HepG2 (cell line): ENCODE data around the gene POLR2H. TPM values are rescaled to one million over a fixed set of nuclear protein-coding genes. Genes with fewer than 3 reads are reported as not detected.
A peak's percentile ranks its signal among the peaks of the same experiment; 100 is the strongest.

Source experiments
- ASH2L ChIP-seq: fragments of 300-600, 200-600 bp; sonication (generic); IDR thresholded peaks from 2 replicates; pipeline ENCODE4 v1.7.0; 2017; ENCODE audit warnings: low read depth, mild to moderate bottlenecking, moderate library complexity, mixed read lengths, low read length; ENCODE audit not compliant: insufficient read length
- FOXO1 ChIP-seq: sonication (generic); formaldehyde crosslinking; IDR thresholded peaks from 2 replicates; pipeline ENCODE4 v1.4.0; 2020; ENCODE audit warnings: missing genetic modification reagents
- IRF9 ChIP-seq: sonication (generic); formaldehyde crosslinking; IDR thresholded peaks from 2 replicates; pipeline ENCODE4 v1.8.0; 2022; ENCODE audit warnings: missing genetic modification reagents, mild to moderate bottlenecking, borderline replicate concordance
- KDM5B ChIP-seq: sonication (generic); formaldehyde crosslinking; IDR thresholded peaks from 2 replicates; pipeline ENCODE4 v1.4.0; 2020; ENCODE audit warnings: missing genetic modification reagents, mild to moderate bottlenecking, borderline replicate concordance
- MLXIP ChIP-seq: sonication (generic); formaldehyde crosslinking; IDR thresholded peaks from 2 replicates; pipeline ENCODE4 v1.9.0; 2021; ENCODE audit warnings: missing genetic modification reagents, borderline replicate concordance
- PRMT3 ChIP-seq: sonication (generic); formaldehyde crosslinking; IDR thresholded peaks from 2 replicates; pipeline ENCODE4 v1.8.1; 2022; ENCODE audit warnings: low read depth, mild to moderate bottlenecking, moderate library complexity, missing genetic modification reagents, borderline replicate concordance
- SMAD1 ChIP-seq: sonication (generic); formaldehyde crosslinking; IDR thresholded peaks from 2 replicates; pipeline ENCODE4 v1.4.0; 2020; ENCODE audit warnings: missing genetic modification reagents, low read depth, mild to moderate bottlenecking, borderline replicate concordance
- SMARCC2 ChIP-seq: fragments of 450-650 bp; IDR thresholded peaks from 2 replicates; pipeline ENCODE4 v1.6.1; 2017; ENCODE audit warnings: antibody characterized with exemption, mild to moderate bottlenecking
- TCF12 ChIP-seq, 2 experiments: fragments of 450-650 bp in 1 of 2; sonication (generic) in 1 of 2; formaldehyde crosslinking in 1 of 2; IDR thresholded peaks; 2 replicates each; pipeline versions ENCODE4 v1.6.1 to v1.8.0; 2017 to 2022; ENCODE audit warnings: antibody characterized with exemption in 1 of 2, mild to moderate bottlenecking in 1 of 2, missing genetic modification reagents in 1 of 2, moderate library complexity in 1 of 2
- XRCC5 ChIP-seq: fragments of 200-400 bp; formaldehyde crosslinking; optimal IDR thresholded peaks from 2 replicates; pipeline ENCODE3; 2017; ENCODE audit warnings: mild to moderate bottlenecking, low read length
- ZBTB39 ChIP-seq: sonication (generic); formaldehyde crosslinking; IDR thresholded peaks from 2 replicates; pipeline ENCODE4 v1.5.0; 2020; ENCODE audit warnings: missing genetic modification reagents
- ZC3H4 ChIP-seq: sonication (generic); formaldehyde crosslinking; IDR thresholded peaks from 2 replicates; pipeline ENCODE4 v1.4.0; 2020; ENCODE audit warnings: missing genetic modification reagents, borderline replicate concordance
- ZEB1 ChIP-seq: IDR thresholded peaks from 2 replicates; pipeline ENCODE4 v1.6.1; 2012; ENCODE audit warnings: mild to moderate bottlenecking, low read depth, inconsistent platforms; ENCODE audit not compliant: insufficient replicate concordance
- ZNF10 ChIP-seq: sonication (generic); formaldehyde crosslinking; IDR thresholded peaks from 2 replicates; pipeline ENCODE4 v1.4.0; 2020; ENCODE audit warnings: mild to moderate bottlenecking, low read depth, missing genetic modification reagents, borderline replicate concordance
- ZNF496 ChIP-seq: sonication (generic); formaldehyde crosslinking; IDR thresholded peaks from 2 replicates; pipeline ENCODE4 v1.8.1; 2023; ENCODE audit warnings: mild to moderate bottlenecking, moderate library complexity, missing genetic modification reagents; ENCODE audit not compliant: insufficient replicate concordance
- ZNF7 ChIP-seq: IDR thresholded peaks from 2 replicates; pipeline ENCODE4 v1.6.1; 2016; ENCODE audit warnings: missing biosample characterization, missing genetic modification reagents
- ZNF720 ChIP-seq: sonication (generic); formaldehyde crosslinking; IDR thresholded peaks from 2 replicates; pipeline ENCODE4 v1.4.0; 2020; ENCODE audit warnings: missing genetic modification reagents
- ZNF747 ChIP-seq: sonication (generic); formaldehyde crosslinking; IDR thresholded peaks from 2 replicates; pipeline ENCODE4 v1.8.1; 2023; ENCODE audit warnings: missing genetic modification reagents, mild to moderate bottlenecking, borderline replicate concordance
- ZSCAN29 ChIP-seq: sonication (generic); formaldehyde crosslinking; conservative IDR thresholded peaks from 2 replicates; pipeline ENCODE4 v1.4.0; 2020; ENCODE audit warnings: mild to moderate bottlenecking, missing genetic modification reagents
- ZUFSP ChIP-seq: sonication (generic); formaldehyde crosslinking; IDR thresholded peaks from 2 replicates; pipeline ENCODE4 v1.9.0; 2021; ENCODE audit warnings: missing genetic modification reagents, mild to moderate bottlenecking, borderline replicate concordance
- polyA plus RNA-seq, 8 experiments: library from polyadenylated mRNA; depleted of rRNA in 3 of 8; stranded (reverse) in 7 of 8; unstranded in 1 of 8; fragments of >200 nt; fragmentation: Illumina TruSeq in 4 of 8; extraction: Trizol in 4 of 8; gene quantifications; 2 replicates each; pipeline versions ENCODE4 v1.2.1 to v1.2.3, GENCODE V29; 2011 to 2016; ENCODE audit warnings: low read depth in 4 of 8, missing spikeins in 1 of 8, mixed read lengths in 1 of 8; ENCODE audit not compliant: insufficient read depth in 1 of 8
- total RNA-seq, 5 experiments: library from RNA; depleted of rRNA; stranded (reverse); fragments of >200 nt; fragmentation: Illumina TruSeq; extraction: Trizol; gene quantifications; 2 replicates each; pipeline ENCODE4 v1.2.3, GENCODE V29; 2016; ENCODE audit warnings: low read depth in 1 of 5

POLR2H gene
- total and polyA plus RNA-seq, 2 of the 13 experiments (the other 11 are each of a cell fraction or from before 2014, with no cell fraction given): 118 to 194 TPM

GRCh38 chr3:184417619-184418327, 56.3 kb downstream of the POLR2H start (continued):
- TF ChIP-seq KDM5B (CRISPR knock-in tag) (no peak), ZBTB39 (CRISPR knock-in tag) (no peak), ZSCAN29 (CRISPR knock-in tag) (no peak), ZC3H4 (CRISPR knock-in tag) (no peak), IRF9 (CRISPR knock-in tag) (0 out of 2 replicates have a peak, but pooled peaks have one; percentile 14), ZNF10 (CRISPR knock-in tag) (no peak), FOXO1 (CRISPR knock-in tag) (0 out of 2 replicates have a peak, but pooled peaks have one; percentile 26), PRMT3 (CRISPR knock-in tag) (no peak), ZNF7 (no peak), ZUFSP (CRISPR knock-in tag) (no peak), ASH2L (no peak), SMAD1 (no peak; the same call in 1 of the 2 replicates), MLXIP (CRISPR knock-in tag) (no peak), ZNF496 (no peak), SMARCC2 (no peak), ZNF720 (CRISPR knock-in tag) (no peak), XRCC5 (peak; percentile 79), ZEB1 (no peak), ZNF747 (no peak), TCF12 (IDR thresholded peaks at IDR 0.05) (no peak), TCF12 (CRISPR knock-in tag; IDR thresholded peaks at IDR 0.05) (no peak)
